MG63 (cell line): ENCODE measurements around the gene TSPAN14. TPM values are rescaled to one million over a fixed set of nuclear protein-coding genes. Genes with fewer than 3 reads are reported as not detected.

Source experiments
- DNase-seq: peaks from one replicate; pipeline ENCODE4 v3.0.0-alpha.2; 2020
- H3K27me3 ChIP-seq: fragments of 250-450 bp; sonication (Bioruptor Pico); 2 replicates; pipeline ENCODE4 v1.5.1; 2020; ENCODE audit warnings: mild to moderate bottlenecking, moderate library complexity
- H3K36me3 ChIP-seq: fragments of 250-450 bp; sonication (Bioruptor Pico); 2 replicates; pipeline ENCODE4 v1.5.1; 2020; ENCODE audit warnings: mild to moderate bottlenecking, moderate library complexity
- H3K4me3 ChIP-seq: fragments of 250-450 bp; sonication (Bioruptor Pico); 2 replicates; pipeline ENCODE4 v1.5.1; 2020; ENCODE audit warnings: mild to moderate bottlenecking, moderate library complexity
- H3K9me3 ChIP-seq: fragments of 250-450 bp; sonication (Bioruptor Pico); 2 replicates; pipeline ENCODE4 v1.5.1; 2020; ENCODE audit warnings: mild to moderate bottlenecking, moderate library complexity
- total RNA-seq: library from RNA; depleted of rRNA; stranded (reverse); fragments of >200 nt; shearing (Covaris generic); gene quantifications from 2 replicates; pipeline ENCODE4 v1.2.3, GENCODE V29; 2014; ENCODE audit warnings: low replicate concordance

Gene TSPAN14
- total RNA-seq, 1 experiment from 2014 or later = 10.0 TPM

DNA sequence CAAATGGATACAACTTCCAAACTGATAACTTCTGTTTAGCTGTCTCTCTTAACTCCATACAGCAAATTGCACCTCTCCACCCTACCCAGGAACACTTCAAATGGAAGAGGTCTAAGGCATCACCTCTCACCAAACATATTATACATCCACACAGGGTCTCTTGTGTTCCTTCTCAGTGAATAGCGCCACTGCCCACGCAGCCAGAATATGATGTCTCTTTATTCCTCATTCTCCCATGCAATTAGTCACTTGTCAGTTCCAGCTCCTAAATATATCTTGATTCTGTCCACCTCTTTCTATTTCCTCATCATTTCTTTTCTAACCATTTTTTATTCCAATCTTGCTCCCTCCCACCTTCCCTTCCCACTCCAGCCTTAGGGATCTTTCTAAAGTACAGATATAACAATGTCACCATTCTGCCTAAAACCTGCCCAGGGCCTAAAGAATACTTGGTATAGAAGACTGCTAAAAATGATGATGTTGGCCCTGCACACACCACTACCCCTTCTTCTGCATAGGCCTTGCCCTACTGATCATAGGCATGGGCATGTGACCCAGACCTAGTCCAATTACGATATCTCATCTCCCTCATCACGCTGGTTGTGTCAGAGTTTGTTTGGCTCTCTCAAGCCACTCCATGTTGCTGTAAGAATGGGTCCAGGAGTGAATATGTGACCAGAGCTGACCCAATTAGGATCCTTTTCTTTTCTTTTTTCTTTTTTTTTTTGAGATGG lies 5.7 kb upstream of the TSPAN14 start:
- no peak for DNase-seq
- Histone ChIP-seq H3K9me3 (no peaks in the 10 kb centered on the region), H3K27me3 (no peaks in the 10 kb centered on the region), H3K36me3 (no peaks in the 10 kb centered on the region), H3K4me3 (no peak overlapping the region)

DNA sequence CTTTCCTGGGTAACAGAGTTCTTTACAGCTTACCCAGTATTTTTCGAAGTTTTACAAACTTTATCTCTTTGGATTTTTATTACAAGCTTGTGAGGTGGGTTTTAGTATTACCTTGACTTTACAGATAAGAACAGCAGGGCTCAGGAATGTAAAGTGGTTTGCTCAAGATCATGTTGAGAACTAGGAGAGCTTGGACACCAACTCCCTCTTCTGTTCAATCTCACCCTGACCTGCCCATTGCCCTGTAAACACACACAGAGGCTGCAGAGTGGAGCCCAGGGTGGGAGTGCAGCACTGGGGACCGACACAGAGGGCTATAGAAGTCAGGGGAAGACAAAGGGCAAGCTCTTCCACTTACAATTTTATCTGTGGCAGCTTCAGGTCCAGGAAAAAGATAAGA lies 4.6 kb upstream of the TSPAN14 start:
- no peaks in the 10 kb centered on the region for H3K36me3 ChIP-seq
- H3K27me3 ChIP-seq = no peaks in the 10 kb centered on the region
- DNase-seq = no peak
- no peaks in the 10 kb centered on the region for H3K9me3 ChIP-seq
- H3K4me3 ChIP-seq = no peak overlapping the region

DNA sequence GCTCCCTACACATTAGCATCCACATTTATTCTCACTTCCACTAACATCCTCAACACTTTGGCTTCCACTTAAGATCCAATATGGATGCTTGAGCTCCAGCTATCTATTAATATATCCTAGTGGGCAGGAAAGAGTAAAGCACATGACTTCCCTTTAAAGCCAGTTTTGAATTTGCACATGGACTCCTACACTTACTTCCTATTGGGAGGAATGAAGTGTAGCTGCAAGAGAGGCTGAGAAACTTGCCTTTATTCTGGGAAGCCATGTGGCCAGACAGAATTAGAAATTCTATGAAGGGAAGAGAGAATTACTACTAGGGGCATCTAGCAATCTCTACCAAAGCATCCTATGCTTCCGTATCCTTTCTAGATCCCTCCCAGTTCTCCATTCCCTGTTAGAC lies 3.0 kb upstream of the TSPAN14 start:
- DNase-seq = no peak
- Histone ChIP-seq H3K4me3 (no peak overlapping the region), H3K27me3 (no peaks in the 10 kb centered on the region), H3K9me3 (no peaks in the 10 kb centered on the region), H3K36me3 (no peaks in the 10 kb centered on the region)

DNA sequence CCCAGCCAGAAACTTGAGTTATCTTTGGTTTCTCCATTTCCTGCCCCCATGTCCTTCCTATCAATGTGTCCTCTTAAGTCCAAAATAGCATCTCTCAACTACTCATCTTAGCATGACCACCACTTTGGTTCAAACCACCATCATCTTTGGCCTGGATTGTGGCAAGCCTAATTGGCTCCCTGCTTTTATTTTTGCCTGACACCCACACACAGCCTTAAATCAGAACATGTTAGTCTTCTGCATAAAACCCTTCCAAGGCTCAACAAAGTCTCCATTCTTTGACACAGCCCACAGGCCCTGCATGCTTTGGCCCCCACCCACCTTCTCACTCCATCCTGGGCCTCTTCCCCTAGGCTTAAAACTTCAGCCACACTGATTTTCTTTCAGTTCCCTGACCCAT lies 2.0 kb upstream of the TSPAN14 start:
- no peak for DNase-seq
- H3K27me3 ChIP-seq = no peaks in the 10 kb centered on the region
- H3K9me3 ChIP-seq = no peaks in the 10 kb centered on the region
- no peak overlapping the region for H3K4me3 ChIP-seq
- no peaks in the 10 kb centered on the region for H3K36me3 ChIP-seq

DNA sequence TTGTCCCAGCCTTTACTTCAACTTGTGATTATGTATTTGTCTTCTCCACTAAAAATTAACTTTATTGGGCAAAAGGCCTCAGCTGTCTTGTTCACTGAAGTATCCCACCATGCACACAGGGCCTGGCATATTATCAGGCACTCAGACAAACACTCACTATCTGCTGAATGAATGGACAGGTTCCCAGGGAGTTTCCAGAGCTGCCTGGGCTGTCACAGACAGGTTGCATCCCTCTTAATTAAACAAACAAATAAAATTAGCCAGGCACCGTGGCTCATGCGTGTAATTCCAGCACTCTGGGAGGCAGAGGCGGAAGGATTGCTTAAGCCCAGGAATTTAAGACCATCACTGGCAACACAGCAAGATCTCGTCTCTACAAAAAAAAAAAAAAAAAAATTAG lies 1.5 kb upstream of the TSPAN14 start:
- DNase-seq = no peak
- Histone ChIP-seq H3K27me3 (no peaks in the 10 kb centered on the region), H3K36me3 (no peaks in the 10 kb centered on the region), H3K4me3 (no peak overlapping the region), H3K9me3 (no peaks in the 10 kb centered on the region)

DNA sequence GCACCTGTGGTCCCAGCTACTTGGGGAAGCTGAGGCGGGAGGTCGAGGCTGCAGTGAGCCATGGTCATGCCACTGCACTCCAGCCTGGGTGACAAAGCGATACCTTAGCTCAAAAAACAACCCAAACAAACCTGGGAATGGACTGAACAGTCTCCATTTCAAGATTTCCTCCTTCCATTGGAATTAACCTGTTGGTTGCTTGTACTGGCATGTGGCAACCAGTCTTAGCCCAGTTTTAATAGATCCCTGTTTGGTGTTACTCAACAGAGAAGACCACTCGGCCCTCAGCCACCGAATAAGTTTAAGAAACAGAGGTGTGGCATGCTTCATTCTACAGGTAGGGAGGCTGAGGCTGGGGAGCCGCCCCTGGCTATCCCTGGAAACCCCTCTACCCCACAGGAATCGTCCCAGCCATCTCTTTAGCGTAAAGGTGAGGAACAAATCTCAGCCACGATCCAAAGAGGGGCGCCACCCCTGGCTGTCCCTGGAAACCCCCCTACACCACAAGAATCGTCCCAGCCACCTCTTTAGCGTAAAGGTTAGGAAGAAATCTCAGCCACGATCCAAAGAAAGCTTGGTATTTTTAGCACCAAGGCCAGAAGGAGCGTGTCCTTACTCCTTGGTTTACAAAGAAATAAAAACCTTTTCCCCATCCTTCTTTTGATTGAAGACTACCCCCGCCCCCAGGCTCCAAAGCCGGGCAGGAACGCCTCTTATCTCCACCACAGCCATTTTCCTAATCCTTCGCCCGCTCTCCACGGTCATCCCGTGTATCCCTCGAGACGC lies 861 bp upstream of the TSPAN14 start:
- no peaks in the 10 kb centered on the region for H3K36me3 ChIP-seq
- H3K4me3 ChIP-seq = peak overlapping the region; percentile 46
- no peaks in the 10 kb centered on the region for H3K27me3 ChIP-seq
- no peak for DNase-seq
- H3K9me3 ChIP-seq = no peaks in the 10 kb centered on the region

DNA sequence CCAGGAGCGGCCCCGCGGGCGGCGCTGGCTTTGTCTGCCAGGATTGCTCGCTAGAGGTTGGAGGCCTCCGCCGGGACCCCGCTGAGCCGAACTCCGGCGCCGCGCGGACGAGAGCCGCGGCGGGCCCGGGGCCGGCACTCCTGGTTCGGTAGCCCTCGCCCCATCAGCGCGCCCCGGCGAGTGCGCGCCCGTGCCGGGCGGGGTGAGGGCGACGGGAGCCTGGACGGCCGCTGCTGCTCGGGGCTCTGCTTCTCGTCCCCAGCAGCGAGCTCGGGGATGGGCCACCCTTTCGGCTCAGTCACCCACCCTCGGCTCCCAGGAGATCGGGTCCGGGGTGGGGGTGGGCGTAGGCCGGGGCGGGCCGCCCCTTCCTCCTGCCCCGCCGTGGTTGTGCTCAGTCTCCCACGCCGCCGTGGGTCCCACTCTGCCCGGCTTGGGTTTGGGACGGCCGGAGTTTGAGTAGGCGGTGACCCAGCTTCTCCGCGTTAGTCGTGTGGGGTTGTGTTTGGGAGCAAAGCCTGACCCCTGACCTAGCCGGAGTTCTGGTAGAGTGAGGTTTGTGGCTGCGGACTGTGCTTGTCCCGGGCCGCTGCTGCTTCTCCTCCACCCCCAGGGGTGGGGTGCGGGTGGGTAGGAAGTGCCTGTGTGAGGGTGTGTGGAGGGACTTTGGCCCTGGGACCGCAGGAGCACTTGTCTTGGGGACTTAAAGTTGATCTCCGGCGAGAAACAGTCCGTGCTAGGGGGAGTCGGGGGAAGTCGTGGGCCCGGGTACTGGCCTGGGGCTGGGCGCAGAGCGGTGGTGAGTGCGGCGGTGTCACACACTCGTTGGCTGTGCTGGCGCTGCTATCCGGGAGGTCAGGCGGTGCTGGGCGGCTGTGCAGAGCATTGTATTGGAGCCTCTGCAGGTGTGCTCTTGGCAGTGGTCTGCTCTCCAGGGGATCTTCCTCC lies 677 bp downstream of the TSPAN14 start:
- peak; percentile 40 for DNase-seq
- H3K36me3 ChIP-seq = no peaks in the 10 kb centered on the region

DNA sequence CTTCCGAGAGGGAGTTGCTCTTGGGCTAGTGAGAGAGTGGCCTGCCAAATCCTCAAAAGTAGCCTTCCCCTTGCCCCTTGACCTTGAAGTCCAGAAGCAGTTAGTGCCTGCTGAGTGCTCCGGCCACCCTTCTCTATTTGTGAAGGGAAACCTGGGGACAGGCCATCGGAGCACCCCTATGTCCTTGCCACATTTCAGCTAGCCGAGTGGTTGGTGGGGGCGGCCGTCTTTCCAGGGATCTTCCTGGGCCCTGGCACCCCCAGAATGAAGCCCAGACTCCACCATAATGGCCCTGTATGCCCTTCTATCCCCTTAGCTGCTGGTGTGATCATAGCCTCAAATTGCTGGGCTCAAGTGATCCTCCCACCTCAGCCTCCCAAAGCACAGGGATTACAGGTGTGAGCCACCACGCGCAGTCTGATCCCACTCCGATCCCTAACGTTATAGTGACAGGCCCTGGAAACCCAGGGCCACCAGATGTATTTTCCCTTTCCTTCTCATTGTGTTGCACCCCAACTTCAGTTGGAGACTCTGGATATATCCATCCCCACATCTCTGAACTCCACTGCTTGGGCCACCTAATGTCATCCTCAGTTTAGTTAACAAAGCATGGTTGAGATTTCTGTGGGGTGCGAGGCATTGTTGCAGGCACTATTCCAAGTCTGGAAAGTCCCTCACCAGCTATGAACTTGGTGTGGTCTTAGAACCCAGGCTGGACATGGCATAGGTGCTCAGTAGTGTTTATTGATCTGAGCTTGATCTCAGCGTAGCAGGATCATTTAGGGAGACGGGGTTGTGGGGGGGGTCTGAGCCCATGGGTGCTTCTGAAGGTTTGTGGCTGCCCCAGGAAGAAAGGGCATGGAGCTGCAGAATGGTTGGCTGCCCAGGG lies 1.6 kb downstream of the TSPAN14 start:
- DNase-seq = no peak
- no peaks in the 10 kb centered on the region for H3K9me3 ChIP-seq
- H3K36me3 ChIP-seq = no peaks in the 10 kb centered on the region
- no peaks in the 10 kb centered on the region for H3K27me3 ChIP-seq
- peak overlapping the region; percentile 78 for H3K4me3 ChIP-seq

More for the DNA sequence above, 677 bp downstream of the TSPAN14 start:
- peak overlapping the region; percentile 78 for H3K4me3 ChIP-seq
- H3K9me3 ChIP-seq = no peaks in the 10 kb centered on the region
- no peaks in the 10 kb centered on the region for H3K27me3 ChIP-seq

DNA sequence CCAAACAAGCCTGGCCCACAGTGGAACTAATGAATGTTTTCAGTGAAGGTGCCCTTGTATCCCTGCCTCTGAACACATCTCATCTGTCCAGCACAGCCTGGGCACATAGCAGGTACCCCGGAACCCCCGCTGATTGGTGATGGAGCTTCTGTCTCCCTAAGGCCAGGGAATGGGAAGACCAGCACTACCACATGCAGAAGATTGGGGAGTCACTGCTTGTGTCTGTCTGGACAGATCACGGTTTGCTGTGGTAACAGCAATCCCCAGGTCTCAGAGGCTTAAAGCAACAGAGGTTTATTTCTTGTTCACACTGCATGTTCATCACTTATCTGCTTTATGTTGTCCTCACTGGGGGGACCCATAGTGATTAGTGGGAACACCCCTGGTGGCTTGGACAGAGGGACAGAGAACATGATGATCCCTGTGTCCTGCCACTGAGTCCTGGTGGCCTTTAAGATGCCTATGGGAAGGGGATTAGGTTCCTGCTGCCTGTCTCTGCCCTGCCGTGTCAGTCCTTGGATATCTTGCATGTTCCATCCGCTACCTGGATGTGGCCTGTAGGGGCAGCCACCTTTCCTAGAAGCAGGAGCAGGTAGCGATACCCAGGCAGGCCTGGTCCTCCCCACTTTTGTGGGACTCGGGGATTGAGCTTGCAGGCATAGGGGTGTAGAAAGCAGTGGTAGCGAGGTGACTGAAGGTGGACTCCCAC lies 3.6 kb downstream of the TSPAN14 start:
- no peak for DNase-seq
- Histone ChIP-seq H3K9me3 (no peaks in the 10 kb centered on the region), H3K4me3 (no peak overlapping the region)

DNA sequence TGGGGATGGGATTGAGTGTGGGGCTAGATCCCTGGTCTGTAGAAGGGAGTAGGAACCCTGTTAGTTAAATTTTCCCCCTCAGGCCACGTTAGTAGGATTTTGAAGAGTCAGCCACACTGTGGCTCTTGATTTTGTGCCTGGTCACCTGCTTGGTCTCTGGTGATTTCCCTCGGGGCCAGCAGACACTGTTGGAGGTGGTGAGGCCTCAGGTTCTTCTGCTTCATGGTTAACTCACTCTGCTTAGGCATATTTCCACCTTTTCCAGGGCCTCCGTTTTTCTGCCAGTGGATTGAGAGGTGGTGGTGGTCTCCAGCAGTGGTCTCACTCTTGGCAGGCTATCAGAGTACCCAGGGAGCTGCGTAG lies 4.1 kb downstream of the TSPAN14 start:
- no peak for DNase-seq
- Histone ChIP-seq H3K36me3 (no peaks in the 10 kb centered on the region), H3K27me3 (no peaks in the 10 kb centered on the region), H3K9me3 (no peaks in the 10 kb centered on the region), H3K4me3 (no peak overlapping the region)

More for the DNA sequence above, 3.6 kb downstream of the TSPAN14 start:
- Histone ChIP-seq H3K27me3 (no peaks in the 10 kb centered on the region), H3K36me3 (no peaks in the 10 kb centered on the region)

DNA sequence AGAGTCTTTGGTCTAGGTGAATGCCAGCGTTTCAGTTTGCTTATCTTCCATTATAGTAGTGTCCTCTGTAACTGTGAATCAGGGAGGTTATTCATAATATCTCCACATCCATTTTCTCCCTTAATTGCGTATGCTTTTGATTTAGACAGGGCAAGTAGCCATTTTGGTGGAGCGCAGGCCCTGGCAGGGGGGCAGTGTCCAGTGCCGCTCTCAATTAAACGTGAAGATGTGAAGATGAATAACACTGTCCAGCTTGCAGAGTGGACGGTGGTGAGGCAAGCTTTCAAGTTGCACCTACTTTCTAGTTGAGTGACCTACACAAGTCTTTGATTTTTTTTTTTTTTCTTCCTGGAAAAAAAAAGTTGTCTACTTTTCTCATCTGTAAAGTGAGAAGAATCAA lies 4.5 kb downstream of the TSPAN14 start:
- no peak for DNase-seq

DNA sequence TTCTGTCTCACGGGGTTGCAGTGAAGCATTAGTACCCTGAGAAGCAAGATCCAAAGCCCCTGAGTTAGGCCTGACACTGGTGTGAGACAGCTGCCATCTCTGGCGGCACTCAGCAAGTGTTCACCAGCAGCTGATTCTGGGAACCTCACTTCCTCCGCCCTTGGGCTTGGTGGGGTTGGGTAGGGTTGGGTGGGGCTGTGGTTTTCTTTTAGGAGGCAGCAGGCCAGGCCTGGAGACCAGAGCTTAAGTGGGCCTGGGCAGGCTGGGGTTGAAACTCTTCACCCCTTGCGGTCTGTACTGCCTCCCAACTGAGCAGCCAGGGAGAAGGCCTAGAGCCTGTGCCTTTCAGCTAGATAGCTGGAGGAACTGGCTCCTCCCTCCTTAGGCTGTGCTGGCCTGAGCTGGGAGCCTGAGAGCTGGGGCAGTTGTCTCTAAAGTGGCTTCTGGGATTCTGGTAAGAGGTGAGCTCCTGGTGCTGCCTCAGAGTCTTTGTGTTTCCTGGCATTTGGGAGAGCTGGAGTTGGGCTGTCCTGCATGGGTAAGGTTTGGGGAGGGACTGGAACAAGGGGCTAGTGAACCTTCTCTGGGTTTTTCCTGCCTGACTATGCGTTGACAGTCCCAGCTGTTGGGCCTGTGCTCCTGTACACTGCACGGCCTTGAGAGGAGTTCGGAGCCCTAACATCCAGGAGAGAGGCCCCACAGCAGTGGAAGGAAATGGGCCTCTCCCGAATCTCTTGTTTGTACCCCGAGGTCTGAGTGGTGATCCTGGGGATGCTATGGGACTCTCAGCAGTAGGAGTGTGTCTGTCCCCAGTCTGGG lies 5.1 kb downstream of the TSPAN14 start:
- no peak overlapping the region for H3K4me3 ChIP-seq
- no peaks in the 10 kb centered on the region for H3K27me3 ChIP-seq
- no peaks in the 10 kb centered on the region for H3K9me3 ChIP-seq
- DNase-seq = peak; percentile 89
- H3K36me3 ChIP-seq = no peaks in the 10 kb centered on the region

More for the DNA sequence above, 4.5 kb downstream of the TSPAN14 start:
- Histone ChIP-seq H3K4me3 (no peak overlapping the region), H3K36me3 (no peaks in the 10 kb centered on the region), H3K27me3 (no peaks in the 10 kb centered on the region), H3K9me3 (no peaks in the 10 kb centered on the region)

DNA sequence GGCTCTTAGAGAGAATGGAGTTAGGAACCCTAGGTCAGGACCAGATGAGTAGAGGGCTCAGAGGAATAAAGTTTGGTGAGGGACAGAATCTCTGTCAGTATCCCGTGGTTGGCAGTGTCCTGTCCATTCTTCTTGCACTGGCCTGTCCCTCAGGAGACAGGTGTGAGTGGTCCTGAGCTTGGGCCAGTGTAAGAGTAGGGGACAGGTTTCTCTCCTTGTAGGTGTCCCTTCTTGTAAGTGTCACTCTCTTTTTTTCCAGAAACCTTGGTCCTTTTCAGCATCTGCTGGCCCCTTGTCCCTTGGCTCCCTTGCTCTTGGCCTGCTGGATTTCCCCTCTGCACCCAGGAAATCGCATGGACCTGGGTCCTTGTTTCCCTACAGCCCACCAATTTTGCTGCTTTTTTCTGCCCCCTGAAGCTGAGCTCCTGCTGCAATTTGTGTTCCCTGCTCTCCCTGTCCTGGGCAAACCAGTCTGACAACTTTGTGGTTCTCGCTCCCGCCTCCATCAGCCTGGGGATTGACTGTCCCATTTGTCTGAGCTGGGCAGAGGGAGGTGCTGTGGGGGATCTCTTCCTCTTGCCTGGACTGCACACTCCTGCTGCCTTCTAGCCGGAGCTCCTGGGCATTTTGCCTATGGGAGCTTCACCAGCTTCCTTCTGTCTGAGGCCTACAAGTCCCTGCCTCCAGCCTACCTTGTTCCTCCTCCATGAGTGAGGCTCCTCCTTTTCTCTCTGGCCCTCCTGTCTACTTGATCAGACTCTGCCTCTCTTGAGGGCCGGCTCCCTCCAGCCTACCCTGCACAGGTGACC lies 6.5 kb downstream of the TSPAN14 start:
- Histone ChIP-seq H3K36me3 (no peaks in the 10 kb centered on the region), H3K4me3 (no peak overlapping the region), H3K9me3 (no peaks in the 10 kb centered on the region), H3K27me3 (no peaks in the 10 kb centered on the region)
- peak; percentile 71 for DNase-seq
